Measurements from ENCODE around the gene XG.

The XG gene

DNA sequence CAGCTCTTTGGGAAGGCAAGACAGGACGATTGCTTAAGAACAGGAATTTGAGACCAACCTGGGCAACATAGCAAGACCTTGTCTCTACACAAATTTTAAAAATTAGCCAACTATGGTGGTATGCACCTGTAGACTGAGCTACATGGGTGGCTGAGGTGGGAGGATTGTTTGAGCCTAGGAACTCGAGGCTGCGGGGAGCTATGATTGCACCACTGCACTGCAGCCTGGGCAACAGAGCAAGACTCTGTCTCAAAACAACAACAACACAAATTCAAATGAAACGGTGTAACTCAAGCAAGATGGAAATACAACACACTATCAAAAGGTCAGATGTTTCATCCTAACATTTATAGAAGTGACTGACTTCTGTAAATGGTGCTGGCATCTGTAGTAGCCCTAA, 37.1 kb downstream of the XG start:
- Histone ChIP-seq H2AFZ (ENCODE audit: low read length) (no peak overlapping the region), H2BK12ac (ENCODE audit: low read length) (no peak overlapping the region), H3K4me2 (ENCODE audit: insufficient read depth, low read length, poor library complexity, severe bottlenecking) (no peak overlapping the region), H3K27me3 (ENCODE audit: control insufficient read depth in 3 of 3, insufficient read depth in 3 of 3, low read depth in 1 of 3, low read length in 3 of 3) (no peaks in the 10 kb centered on the region), H2BK15ac (ENCODE audit: low read length) (no peak overlapping the region), H2BK120ac (ENCODE audit: low read depth, low read length) (no peak overlapping the region), H3K79me1 (ENCODE audit: low read depth, low read length) (no peaks in the 10 kb centered on the region), H4K91ac (ENCODE audit: low read depth, low read length, poor library complexity) (no peak overlapping the region), H3K36me3 (replicated peaks in 1 of 2; ENCODE audit: control insufficient read depth in 2 of 2, insufficient read depth in 2 of 2, low read length in 2 of 2) (no peaks in the 10 kb centered on the region), H3K14ac (ENCODE audit: low read length) (no peak overlapping the region), H3K23ac (ENCODE audit: low read depth, low read length, poor library complexity) (no peak overlapping the region), H2BK5ac (ENCODE audit: low read length) (no peak overlapping the region), H4K8ac (ENCODE audit: low read depth, low read length) (no peak overlapping the region), H3K4ac (ENCODE audit: low read length) (no peak overlapping the region), H3K4me1 (ENCODE audit: control insufficient read depth in 2 of 2, insufficient read depth in 1 of 2, low read depth in 1 of 2, low read length in 2 of 2) (peaks cover 0 to 7% of the 10 kb centered on the region in 2 donors), H3K18ac (ENCODE audit: low read length) (no peak overlapping the region), H3K27ac (replicated peaks; ENCODE audit: low read length) (no peak overlapping the region), H3K9ac (ENCODE audit: low read depth, low read length, poor library complexity) (no peak overlapping the region), H3K9me3 (replicated peaks in 1 of 2; ENCODE audit: control insufficient read depth in 2 of 2, insufficient read depth in 1 of 2, low read depth in 1 of 2, low read length in 2 of 2) (no peaks in the 10 kb centered on the region), H3K4me3 (ENCODE audit: low read length in 2 of 2) (no peak overlapping the region), H2AK5ac (ENCODE audit: low read depth, low read length) (no peak overlapping the region)
- DNase-seq (ENCODE audit: low spot score): no peak
- WGBS, 2 donors (ENCODE audit: extremely low coverage in 2 of 2, insufficient read length in 2 of 2, insufficient replicate concordance in 1 of 2): no CpG with 5 or more reads among the region's 4 CpGs

DNA sequence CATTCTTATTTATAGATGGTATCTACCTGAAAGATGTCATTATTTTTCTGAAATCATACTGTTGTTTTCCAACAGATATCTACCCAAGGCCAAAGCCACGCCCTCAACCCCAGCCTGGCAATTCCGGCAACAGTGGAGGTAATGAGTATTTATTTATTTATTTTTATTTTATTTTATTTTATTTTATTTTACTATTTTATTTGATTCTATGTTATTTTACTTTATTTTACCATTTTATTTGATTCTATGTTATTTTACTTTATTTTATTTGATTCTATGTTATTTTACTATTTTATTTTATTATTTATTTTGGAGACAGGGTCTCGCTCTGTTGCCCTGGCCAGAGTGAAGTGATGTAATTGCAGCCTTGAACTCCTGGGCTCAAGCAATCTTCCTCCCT, 37.7 kb downstream of the XG start:
- DNase-seq (ENCODE audit: low spot score): no peak
- H2AK5ac ChIP-seq (ENCODE audit: low read depth, low read length): no peak overlapping the region
- no peak overlapping the region for H2AFZ ChIP-seq (ENCODE audit: low read length)
- H3K14ac ChIP-seq (ENCODE audit: low read length): no peak overlapping the region
- H3K79me1 ChIP-seq (ENCODE audit: low read depth, low read length): no peaks in the 10 kb centered on the region
- H3K4me2 ChIP-seq (ENCODE audit: insufficient read depth, low read length, poor library complexity, severe bottlenecking): no peak overlapping the region
- WGBS, 2 donors (ENCODE audit: extremely low coverage in 2 of 2, insufficient read length in 2 of 2, insufficient replicate concordance in 1 of 2): no CpG with 5 or more reads among the region's 3 CpGs
- H3K18ac ChIP-seq (ENCODE audit: low read length): no peak overlapping the region
- H3K36me3 ChIP-seq (replicated peaks in 1 of 2; ENCODE audit: control insufficient read depth in 2 of 2, insufficient read depth in 2 of 2, low read length in 2 of 2): no peaks in the 10 kb centered on the region
- H2BK15ac ChIP-seq (ENCODE audit: low read length): no peak overlapping the region
- no peak overlapping the region for H4K91ac ChIP-seq (ENCODE audit: low read depth, low read length, poor library complexity)
- no peaks in the 10 kb centered on the region for H3K9me3 ChIP-seq (replicated peaks in 1 of 2; ENCODE audit: control insufficient read depth in 2 of 2, insufficient read depth in 1 of 2, low read depth in 1 of 2, low read length in 2 of 2)
- no peak overlapping the region for H2BK120ac ChIP-seq (ENCODE audit: low read depth, low read length)
- H3K4me3 ChIP-seq (ENCODE audit: low read length in 2 of 2): no peak overlapping the region
- no peak overlapping the region for H2BK12ac ChIP-seq (ENCODE audit: low read length)
- no peak overlapping the region for H3K9ac ChIP-seq (ENCODE audit: low read depth, low read length, poor library complexity)
- no peak overlapping the region for H3K4ac ChIP-seq (ENCODE audit: low read length)
- H3K4me1 ChIP-seq (ENCODE audit: control insufficient read depth in 2 of 2, insufficient read depth in 1 of 2, low read depth in 1 of 2, low read length in 2 of 2): peaks cover 0 to 7% of the 10 kb centered on the region in 2 donors
- no peak overlapping the region for H3K23ac ChIP-seq (ENCODE audit: low read depth, low read length, poor library complexity)
- no peaks in the 10 kb centered on the region for H3K27me3 ChIP-seq (ENCODE audit: control insufficient read depth in 3 of 3, insufficient read depth in 3 of 3, low read depth in 1 of 3, low read length in 3 of 3)
- no peak overlapping the region for H3K27ac ChIP-seq (replicated peaks; ENCODE audit: low read length)
- H2BK5ac ChIP-seq (ENCODE audit: low read length): no peak overlapping the region
- no peak overlapping the region for H4K8ac ChIP-seq (ENCODE audit: low read depth, low read length)

DNA sequence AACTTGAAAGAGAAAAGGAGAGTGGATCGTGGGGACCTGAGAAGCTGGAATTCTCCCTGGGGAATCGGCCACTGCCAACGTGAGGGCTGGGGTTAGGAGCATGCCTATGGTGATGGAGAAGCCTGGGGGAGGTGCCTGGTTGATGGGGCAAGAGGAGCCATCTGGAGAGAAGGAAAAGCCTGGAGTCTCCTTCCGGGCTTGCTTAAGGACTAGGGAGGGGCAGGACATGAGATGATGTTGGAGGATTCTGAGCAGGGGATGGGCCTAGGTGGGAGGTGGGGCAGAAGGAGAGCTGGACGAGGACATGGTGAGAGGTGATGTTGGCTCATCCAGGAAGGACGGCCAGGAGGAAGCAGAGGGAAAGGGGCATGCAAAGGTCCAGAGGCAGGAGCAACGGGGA, 41.9 kb downstream of the XG start:
- H3K14ac ChIP-seq (ENCODE audit: low read length): no peak overlapping the region
- H3K4me2 ChIP-seq (ENCODE audit: insufficient read depth, low read length, poor library complexity, severe bottlenecking): no peak overlapping the region
- H2BK120ac ChIP-seq (ENCODE audit: low read depth, low read length): no peak overlapping the region
- H3K79me1 ChIP-seq (ENCODE audit: low read depth, low read length): no peaks in the 10 kb centered on the region
- no peak overlapping the region for H2BK5ac ChIP-seq (ENCODE audit: low read length)
- no peak overlapping the region for H3K4me3 ChIP-seq (ENCODE audit: low read length in 2 of 2)
- H3K9me3 ChIP-seq (replicated peaks in 1 of 2; ENCODE audit: control insufficient read depth in 2 of 2, insufficient read depth in 1 of 2, low read depth in 1 of 2, low read length in 2 of 2): no peaks in the 10 kb centered on the region
- no peaks in the 10 kb centered on the region for H3K4me1 ChIP-seq (ENCODE audit: control insufficient read depth in 2 of 2, insufficient read depth in 1 of 2, low read depth in 1 of 2, low read length in 2 of 2)
- no peak overlapping the region for H3K27ac ChIP-seq (replicated peaks; ENCODE audit: low read length)
- no peak overlapping the region for H3K18ac ChIP-seq (ENCODE audit: low read length)
- no peak overlapping the region for H2AK5ac ChIP-seq (ENCODE audit: low read depth, low read length)
- H2BK12ac ChIP-seq (ENCODE audit: low read length): no peak overlapping the region
- no peak overlapping the region for H4K91ac ChIP-seq (ENCODE audit: low read depth, low read length, poor library complexity)
- no CpG with 5 or more reads among the region's 7 CpGs for WGBS, 2 donors (ENCODE audit: extremely low coverage in 2 of 2, insufficient read length in 2 of 2, insufficient replicate concordance in 1 of 2)
- no peaks in the 10 kb centered on the region for H3K36me3 ChIP-seq (replicated peaks in 1 of 2; ENCODE audit: control insufficient read depth in 2 of 2, insufficient read depth in 2 of 2, low read length in 2 of 2)
- DNase-seq (ENCODE audit: low spot score): no peak
- H2AFZ ChIP-seq (ENCODE audit: low read length): peak overlapping the region; percentile 6
- H2BK15ac ChIP-seq (ENCODE audit: low read length): no peak overlapping the region
- no peaks in the 10 kb centered on the region for H3K27me3 ChIP-seq (ENCODE audit: control insufficient read depth in 3 of 3, insufficient read depth in 3 of 3, low read depth in 1 of 3, low read length in 3 of 3)
- H3K4ac ChIP-seq (ENCODE audit: low read length): no peak overlapping the region
- H3K23ac ChIP-seq (ENCODE audit: low read depth, low read length, poor library complexity): no peak overlapping the region
- no peak overlapping the region for H3K9ac ChIP-seq (ENCODE audit: low read depth, low read length, poor library complexity)
- H4K8ac ChIP-seq (ENCODE audit: low read depth, low read length): no peak overlapping the region

DNA sequence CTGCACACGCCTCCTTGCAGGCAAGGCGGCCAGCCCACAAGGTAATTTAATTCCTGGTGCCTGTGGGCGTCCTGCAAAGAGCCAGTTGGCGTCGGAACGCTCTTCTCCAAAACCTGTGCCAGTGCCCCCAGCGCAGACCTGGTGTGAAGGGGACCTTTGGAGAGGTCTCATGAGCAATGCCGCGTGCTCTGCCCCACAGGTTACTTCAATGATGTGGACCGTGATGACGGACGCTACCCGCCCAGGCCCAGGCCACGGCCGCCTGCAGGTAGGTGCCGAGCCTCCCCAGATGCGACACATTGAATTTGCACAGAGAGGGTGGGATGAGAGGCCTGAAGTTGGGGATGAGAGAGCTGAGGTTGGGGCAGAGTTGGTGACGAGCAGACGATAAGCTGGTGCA, 42.5 kb downstream of the XG start:
- Histone ChIP-seq H3K4me3 (ENCODE audit: low read length in 2 of 2) (no peak overlapping the region), H2BK15ac (ENCODE audit: low read length) (no peak overlapping the region), H3K9me3 (replicated peaks in 1 of 2; ENCODE audit: control insufficient read depth in 2 of 2, insufficient read depth in 1 of 2, low read depth in 1 of 2, low read length in 2 of 2) (no peaks in the 10 kb centered on the region), H2AFZ (ENCODE audit: low read length) (no peak overlapping the region), H3K4me1 (ENCODE audit: control insufficient read depth in 2 of 2, insufficient read depth in 1 of 2, low read depth in 1 of 2, low read length in 2 of 2) (no peaks in the 10 kb centered on the region), H3K18ac (ENCODE audit: low read length) (no peak overlapping the region), H2BK12ac (ENCODE audit: low read length) (no peak overlapping the region), H3K23ac (ENCODE audit: low read depth, low read length, poor library complexity) (no peak overlapping the region), H3K14ac (ENCODE audit: low read length) (no peak overlapping the region), H3K9ac (ENCODE audit: low read depth, low read length, poor library complexity) (no peak overlapping the region), H3K27me3 (ENCODE audit: control insufficient read depth in 3 of 3, insufficient read depth in 3 of 3, low read depth in 1 of 3, low read length in 3 of 3) (no peaks in the 10 kb centered on the region), H3K27ac (replicated peaks; ENCODE audit: low read length) (no peak overlapping the region), H3K4me2 (ENCODE audit: insufficient read depth, low read length, poor library complexity, severe bottlenecking) (no peak overlapping the region), H4K8ac (ENCODE audit: low read depth, low read length) (peak overlapping the region; percentile 43), H2AK5ac (ENCODE audit: low read depth, low read length) (no peak overlapping the region), H2BK5ac (ENCODE audit: low read length) (no peak overlapping the region), H3K79me1 (ENCODE audit: low read depth, low read length) (no peaks in the 10 kb centered on the region), H2BK120ac (ENCODE audit: low read depth, low read length) (no peak overlapping the region), H3K4ac (ENCODE audit: low read length) (no peak overlapping the region), H4K91ac (ENCODE audit: low read depth, low read length, poor library complexity) (no peak overlapping the region), H3K36me3 (replicated peaks in 1 of 2; ENCODE audit: control insufficient read depth in 2 of 2, insufficient read depth in 2 of 2, low read length in 2 of 2) (no peaks in the 10 kb centered on the region)
- no CpG with 5 or more reads among the region's 19 CpGs for WGBS, 2 donors (ENCODE audit: extremely low coverage in 2 of 2, insufficient read length in 2 of 2, insufficient replicate concordance in 1 of 2)
- DNase-seq (ENCODE audit: low spot score): no peak
